Measurements from ENCODE around the gene INCENP. TPM values are rescaled to one million over a fixed set of nuclear protein-coding genes. Genes with fewer than 3 reads are reported as not detected.

INCENP gene
- total RNA-seq, 2 donors from 2014 or later, result 10.3 to 33.7 TPM

GRCh38 chr11:62130283-62131169 lies 6.7 kb downstream of the INCENP start:
- H3K36me3 ChIP-seq, result peaks cover 0 to 3% of the 10 kb centered on the region in 2 donors
- H3K27me3 ChIP-seq (replicated peaks; ENCODE audit: insufficient read depth), result no peaks in the 10 kb centered on the region
- H3K4me3 ChIP-seq, result no peak overlapping the region
- 95% methylated on average over 34 of the region's 34 CpGs for WGBS
- no peak overlapping the region for H3K27ac ChIP-seq
- no peak for DNase-seq (ENCODE audit: low spot score)
- intact Hi-C loops (cut with DNase I), result no loop called here
- H3K4me1 ChIP-seq (replicated peaks), result no peaks in the 10 kb centered on the region
- no peaks in the 10 kb centered on the region for H3K9me3 ChIP-seq
- no peak for TF ChIP-seq CTCF (IDR thresholded peaks at IDR 0.05)

GRCh38 chr11:62131170-62131464 lies 7.3 kb downstream of the INCENP start:
- Histone ChIP-seq H3K27ac (no peak overlapping the region), H3K27me3 (replicated peaks; ENCODE audit: insufficient read depth) (no peaks in the 10 kb centered on the region), H3K4me3 (no peak overlapping the region), H3K4me1 (replicated peaks) (no peaks in the 10 kb centered on the region), H3K9me3 (no peaks in the 10 kb centered on the region), H3K36me3 (peaks cover 0 to 3% of the 10 kb centered on the region in 2 donors)
- no peak for DNase-seq (ENCODE audit: low spot score)
- intact Hi-C loops (cut with DNase I), result no loop called here
- WGBS, result 93% methylated on average over 6 of the region's 6 CpGs
- TF ChIP-seq CTCF (IDR thresholded peaks at IDR 0.05) (no peak), POLR2A (IDR thresholded peaks at IDR 0.05) (no peak), POLR2AphosphoS5 (IDR thresholded peaks at IDR 0.05) (no peak)

- WGBS, result 82% methylated on average over 6 of the region's 6 CpGs
- H3K27me3 ChIP-seq (replicated peaks; ENCODE audit: insufficient read depth), result no peaks in the 10 kb centered on the region
- intact Hi-C loops (cut with DNase I), result no loop called here
- no peaks in the 10 kb centered on the region for H3K4me1 ChIP-seq (replicated peaks)
- no peak overlapping the region for H3K4me3 ChIP-seq
- H3K9me3 ChIP-seq, result no peaks in the 10 kb centered on the region
- DNase-seq (ENCODE audit: low spot score), result no peak
- TF ChIP-seq POLR2A (IDR thresholded peaks at IDR 0.05) (no peak), CTCF (IDR thresholded peaks at IDR 0.05) (no peak), POLR2AphosphoS5 (IDR thresholded peaks at IDR 0.05) (no peak)
- H3K27ac ChIP-seq, result no peak overlapping the region
- H3K36me3 ChIP-seq, result peaks cover 0 to 3% of the 10 kb centered on the region in 2 donors
Measured at GRCh38 chr11:62132191-62132590, 8.4 kb downstream of the INCENP start.

- Histone ChIP-seq H3K4me1 (replicated peaks) (no peaks in the 10 kb centered on the region), H3K9me3 (no peaks in the 10 kb centered on the region), H3K36me3 (peaks cover 0 to 3% of the 10 kb centered on the region in 2 donors), H3K27me3 (replicated peaks; ENCODE audit: insufficient read depth) (no peaks in the 10 kb centered on the region), H3K4me3 (no peak overlapping the region), H3K27ac (no peak overlapping the region)
- DNase-seq (ENCODE audit: low spot score), result no peak
- TF ChIP-seq POLR2A (IDR thresholded peaks at IDR 0.05) (no peak), CTCF (IDR thresholded peaks at IDR 0.05) (no peak), POLR2AphosphoS5 (IDR thresholded peaks at IDR 0.05) (no peak)
- intact Hi-C loops (cut with DNase I), result no loop called here
- WGBS, result 78% methylated on average over 6 of the region's 6 CpGs
Measured at GRCh38 chr11:62132689-62133293, 9.0 kb downstream of the INCENP start.
